CD14-positive monocyte (primary cell): ENCODE data around the gene CRBN. TPM values are rescaled to one million over a fixed set of nuclear protein-coding genes. Genes with fewer than 3 reads are reported as not detected.

Experiments used
- DNase-seq, 3 donors: peaks; one replicate each; pipeline ENCODE4 v3.0.0-alpha.2; 2011 to 2022
- H2AFZ ChIP-seq: 2 replicates; pipeline ENCODE4 v1.6.0; 2012; ENCODE audit warnings: mild to moderate bottlenecking, low read depth, low read length, inconsistent platforms; ENCODE audit not compliant: insufficient read depth, poor library complexity, severe bottlenecking
- H3K27ac ChIP-seq, 2 donors: 1 replicate in 1 of 2; 2 replicates in 1 of 2; pipeline ENCODE4 v1.5.1; 2012 to 2013; ENCODE audit warnings: low read length in 2 of 2, control low read depth in 1 of 2, inconsistent platforms in 1 of 2, low read depth in 1 of 2, mild to moderate bottlenecking in 1 of 2
- H3K27me3 ChIP-seq, 2 donors: one replicate each; pipeline versions ENCODE4 v1.6.0 to v1.6.1; 2011 to 2013; ENCODE audit warnings: low read length in 2 of 2; ENCODE audit not compliant: control insufficient read depth in 2 of 2, insufficient read depth in 2 of 2
- H3K36me3 ChIP-seq, 2 donors: replicated peaks in 1 of 2; 1 replicate in 1 of 2; 2 replicates in 1 of 2; pipeline versions ENCODE4 v1.5.1 to v1.6.1; 2012 to 2013; ENCODE audit warnings: low read length in 2 of 2, control low read depth in 1 of 2, inconsistent platforms in 1 of 2, mild to moderate bottlenecking in 1 of 2; ENCODE audit not compliant: insufficient read depth in 2 of 2, control insufficient read depth in 1 of 2
- H3K4me1 ChIP-seq, 2 donors: 1 replicate in 1 of 2; 2 replicates in 1 of 2; pipeline versions ENCODE4 v1.5.1 to v1.6.1; 2012 to 2013; ENCODE audit warnings: low read length in 2 of 2, control low read depth in 1 of 2, inconsistent platforms in 1 of 2, mild to moderate bottlenecking in 1 of 2, moderate library complexity in 1 of 2; ENCODE audit not compliant: insufficient read depth in 2 of 2, control insufficient read depth in 1 of 2
- H3K4me2 ChIP-seq: replicated peaks from 2 replicates; pipeline ENCODE3; 2012; ENCODE audit warnings: low read length, moderate library complexity, mild to moderate bottlenecking; ENCODE audit not compliant: poor library complexity, severe bottlenecking; ENCODE audit errors: extremely low read depth
- H3K4me3 ChIP-seq, 3 experiments: fragments of 200-600 bp in 1 of 3; sonication (generic) in 1 of 3; replicated peaks in 1 of 3; 1 replicate in 2 of 3; 2 replicates in 1 of 3; pipeline ENCODE4 v1.5.1; 2011 to 2013; ENCODE audit warnings: low read length in 3 of 3, mild to moderate bottlenecking in 3 of 3, control low read depth in 2 of 3, low read depth in 2 of 3, inconsistent platforms in 1 of 3, moderate library complexity in 1 of 3
- H3K79me2 ChIP-seq: 2 replicates; pipeline ENCODE4 v1.6.0; 2012; ENCODE audit warnings: mild to moderate bottlenecking, control low read depth, inconsistent platforms, low read length, moderate library complexity; ENCODE audit not compliant: insufficient read depth
- H3K9ac ChIP-seq: 2 replicates; pipeline ENCODE4 v1.6.0; 2017; ENCODE audit warnings: low read length, mild to moderate bottlenecking; ENCODE audit not compliant: insufficient read depth, poor library complexity, severe bottlenecking
- H3K9me3 ChIP-seq, 2 donors: replicated peaks in 1 of 2; 1 replicate in 1 of 2; 2 replicates in 1 of 2; pipeline versions ENCODE4 v1.5.1 to v1.6.1; 2012 to 2013; ENCODE audit warnings: low read length in 2 of 2, control low read depth in 1 of 2; ENCODE audit not compliant: control insufficient read depth in 1 of 2, insufficient read depth in 1 of 2
- H4K20me1 ChIP-seq: 2 replicates; pipeline ENCODE4 v1.6.0; 2012; ENCODE audit warnings: mild to moderate bottlenecking, low read length, control low read depth, moderate library complexity; ENCODE audit not compliant: insufficient read depth
- H3K27ac Mint-ChIP-seq, 7 donors: one replicate each; pipeline ENCODE4 v1.8.0; 2020; ENCODE audit warnings: mild to moderate bottlenecking in 7 of 7, mixed read lengths in 7 of 7, moderate library complexity in 6 of 7, inconsistent platforms in 2 of 7
- H3K27me3 Mint-ChIP-seq, 3 donors: one replicate each; pipeline ENCODE4 v1.8.0; 2021 to 2022; ENCODE audit warnings: low read depth in 3 of 3, mild to moderate bottlenecking in 3 of 3, mixed read lengths in 3 of 3, moderate library complexity in 3 of 3, inconsistent platforms in 1 of 3
- H3K36me3 Mint-ChIP-seq, 2 donors: one replicate each; pipeline ENCODE4 v1.8.0; 2020; ENCODE audit warnings: mixed read lengths in 2 of 2, inconsistent platforms in 1 of 2, mild to moderate bottlenecking in 1 of 2
- H3K4me1 Mint-ChIP-seq: one replicate; pipeline ENCODE4 v1.8.0; 2020; ENCODE audit warnings: mild to moderate bottlenecking, mixed read lengths
- H3K4me3 Mint-ChIP-seq, 2 donors: one replicate each; pipeline ENCODE4 v1.8.0; 2020; ENCODE audit warnings: mild to moderate bottlenecking in 2 of 2, mixed read lengths in 2 of 2, moderate library complexity in 1 of 2
- H3K9me3 Mint-ChIP-seq, 7 donors: one replicate each; pipeline ENCODE4 v1.8.0; 2020 to 2022; ENCODE audit warnings: mixed read lengths in 7 of 7, mild to moderate bottlenecking in 6 of 7, moderate library complexity in 6 of 7, inconsistent platforms in 2 of 7
- whole genome bisulfite sequencing: methylation state at CpG from one replicate; pipeline ENCODE4 v1.1.5; 2013; ENCODE audit warnings: missing lambda C conversion rate; ENCODE audit not compliant: insufficient coverage; 5-methylcytosine and 5-hydroxymethylcytosine counted together
- intact Hi-C, 2 donors: fragments of 100-400 bp; cut with micrococcal nuclease; formaldehyde crosslinking; loops; one replicate each; pipeline versions ENCODE4 v1.15.0 to v1.15.1; 2023
- polyA plus RNA-seq, 3 donors: library from polyadenylated mRNA; depleted of rRNA in 1 of 3; unstranded in 2 of 3; stranded (reverse) in 1 of 3; fragments of 300-500 nt in 2 of 3; fragments of >200 nt in 1 of 3; fragmentation: Illumina TruSeq in 2 of 3; gene quantifications; 1 replicate in 2 of 3; 2 replicates in 1 of 3; pipeline ENCODE4 v1.2.3, GENCODE V29; 2012 to 2021
- TF ChIP-seq, protein P1 (sequence below): fragments of 200-600 bp; IDR thresholded peaks from one replicate; pipeline ENCODE4 v1.8.0; 2022; ENCODE audit warnings: antibody characterized with exemption, mild to moderate bottlenecking

CRBN gene
- polyA plus RNA-seq, 3 donors, result 53.1 to 98.3 (median 96.1) TPM

DNA sequence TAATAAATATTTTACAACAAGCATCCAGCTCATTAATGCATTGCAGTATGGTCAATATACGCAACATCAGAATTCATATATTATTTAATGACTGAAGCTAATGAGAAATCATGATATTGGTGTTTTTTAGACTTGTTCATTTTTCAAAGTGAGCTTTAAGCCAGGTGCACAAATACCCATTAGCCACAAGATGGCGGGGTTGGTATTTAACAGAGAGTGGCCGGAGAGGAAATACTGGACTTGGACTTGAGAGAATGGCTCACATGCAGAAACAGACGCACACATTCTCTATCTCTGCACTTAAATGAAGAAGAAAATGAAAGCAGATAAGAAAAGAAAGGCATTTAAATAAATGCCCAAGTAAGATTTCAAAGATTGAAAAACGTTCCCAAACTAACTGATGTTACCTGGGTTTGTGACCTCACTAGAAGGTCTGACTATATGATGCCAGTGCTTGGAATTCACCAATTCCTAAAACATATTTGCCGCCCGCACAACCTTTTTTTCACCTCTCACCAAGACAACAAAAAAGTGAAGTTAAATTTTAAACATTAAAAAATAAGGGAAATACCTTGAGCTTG is 21.2 kb upstream of the CRBN start:
- Histone ChIP-seq H4K20me1 (no peaks in the 10 kb centered on the region), H3K4me1 (no peaks in the 10 kb centered on the region), H3K9ac (no peak overlapping the region), H3K79me2 (no peaks in the 10 kb centered on the region), H3K27me3 (no peaks in the 10 kb centered on the region), H3K9me3 (no peaks in the 10 kb centered on the region), H3K27ac (no peak overlapping the region), H3K4me3 (no peak overlapping the region), H2AFZ (no peak overlapping the region), H3K4me2 (no peak overlapping the region), H3K36me3 (no peaks in the 10 kb centered on the region)
- H3K36me3 Mint-ChIP-seq, result no peaks in the 10 kb centered on the region
- H3K4me1 Mint-ChIP-seq, result no peaks in the 10 kb centered on the region
- no peak overlapping the region for H3K27ac Mint-ChIP-seq
- TF ChIP-seq, protein P1, sequence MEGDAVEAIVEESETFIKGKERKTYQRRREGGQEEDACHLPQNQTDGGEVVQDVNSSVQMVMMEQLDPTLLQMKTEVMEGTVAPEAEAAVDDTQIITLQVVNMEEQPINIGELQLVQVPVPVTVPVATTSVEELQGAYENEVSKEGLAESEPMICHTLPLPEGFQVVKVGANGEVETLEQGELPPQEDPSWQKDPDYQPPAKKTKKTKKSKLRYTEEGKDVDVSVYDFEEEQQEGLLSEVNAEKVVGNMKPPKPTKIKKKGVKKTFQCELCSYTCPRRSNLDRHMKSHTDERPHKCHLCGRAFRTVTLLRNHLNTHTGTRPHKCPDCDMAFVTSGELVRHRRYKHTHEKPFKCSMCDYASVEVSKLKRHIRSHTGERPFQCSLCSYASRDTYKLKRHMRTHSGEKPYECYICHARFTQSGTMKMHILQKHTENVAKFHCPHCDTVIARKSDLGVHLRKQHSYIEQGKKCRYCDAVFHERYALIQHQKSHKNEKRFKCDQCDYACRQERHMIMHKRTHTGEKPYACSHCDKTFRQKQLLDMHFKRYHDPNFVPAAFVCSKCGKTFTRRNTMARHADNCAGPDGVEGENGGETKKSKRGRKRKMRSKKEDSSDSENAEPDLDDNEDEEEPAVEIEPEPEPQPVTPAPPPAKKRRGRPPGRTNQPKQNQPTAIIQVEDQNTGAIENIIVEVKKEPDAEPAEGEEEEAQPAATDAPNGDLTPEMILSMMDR, result peak; percentile 75
- H3K9me3 Mint-ChIP-seq, result no peaks in the 10 kb centered on the region
- no peaks in the 10 kb centered on the region for H3K27me3 Mint-ChIP-seq
- WGBS, result no CpG with 5 or more reads among the region's 7 CpGs
- no peak overlapping the region for H3K4me3 Mint-ChIP-seq
- intact Hi-C loops, result loop anchor here (5.0 to 10.0 kb wide), 2 partner anchors 804 to 1092 kb away; no protein-coding TSS in a partner anchor
- peak in 2 of 3 donors; percentile 42 to 57 for DNase-seq

DNA sequence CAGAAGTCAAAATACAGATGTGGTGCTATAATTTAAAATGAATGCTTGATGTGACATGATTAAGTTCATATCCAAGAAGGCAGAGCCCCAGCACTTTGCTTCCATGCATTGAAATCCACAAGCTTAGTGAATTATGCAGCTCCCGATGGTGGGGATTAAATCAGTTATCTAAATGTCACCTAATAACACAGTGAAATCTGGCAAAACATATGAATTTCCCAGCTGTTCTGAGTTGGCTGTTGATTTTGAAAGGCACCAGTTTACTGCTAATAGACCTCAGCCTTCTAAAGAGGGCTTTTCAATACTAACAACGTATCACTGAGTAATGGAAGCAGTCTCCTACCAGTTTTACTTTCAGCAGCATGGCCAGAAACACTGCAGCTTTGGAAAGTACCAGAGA is 19.8 kb upstream of the CRBN start:
- Mint-ChIP-seq H3K4me3 (no peak overlapping the region), H3K27me3 (no peaks in the 10 kb centered on the region), H3K36me3 (no peaks in the 10 kb centered on the region), H3K27ac (no peak overlapping the region), H3K9me3 (no peaks in the 10 kb centered on the region), H3K4me1 (no peaks in the 10 kb centered on the region)
- no peaks in the 10 kb centered on the region for H3K4me1 ChIP-seq
- no peaks in the 10 kb centered on the region for H3K79me2 ChIP-seq
- H3K9me3 ChIP-seq, result no peaks in the 10 kb centered on the region
- H3K9ac ChIP-seq, result no peak overlapping the region
- WGBS, result 100% methylated on average over 1 of the region's 2 CpGs
- H4K20me1 ChIP-seq, result no peaks in the 10 kb centered on the region
- DNase-seq, result no peak
- no peaks in the 10 kb centered on the region for H3K27me3 ChIP-seq
- TF ChIP-seq, protein P1, result no peak
- intact Hi-C loops, result loop anchor here (5.0 to 10.0 kb wide), 2 partner anchors 795 to 1093 kb away; no protein-coding TSS in a partner anchor
- no peaks in the 10 kb centered on the region for H3K36me3 ChIP-seq
- H3K27ac ChIP-seq, result no peak overlapping the region
- H2AFZ ChIP-seq, result no peak overlapping the region
- no peak overlapping the region for H3K4me2 ChIP-seq
- no peak overlapping the region for H3K4me3 ChIP-seq
